Embryonic facial prominence (tissue), 1 donor: ENCODE data around the gene CORO1C.

ENCODE experiments used
- DNase-seq: peaks from one replicate; pipeline ENCODE4 v3.0.0-alpha.2; 2016; ENCODE audit errors: extremely low spot score

Gene CORO1C

DNA sequence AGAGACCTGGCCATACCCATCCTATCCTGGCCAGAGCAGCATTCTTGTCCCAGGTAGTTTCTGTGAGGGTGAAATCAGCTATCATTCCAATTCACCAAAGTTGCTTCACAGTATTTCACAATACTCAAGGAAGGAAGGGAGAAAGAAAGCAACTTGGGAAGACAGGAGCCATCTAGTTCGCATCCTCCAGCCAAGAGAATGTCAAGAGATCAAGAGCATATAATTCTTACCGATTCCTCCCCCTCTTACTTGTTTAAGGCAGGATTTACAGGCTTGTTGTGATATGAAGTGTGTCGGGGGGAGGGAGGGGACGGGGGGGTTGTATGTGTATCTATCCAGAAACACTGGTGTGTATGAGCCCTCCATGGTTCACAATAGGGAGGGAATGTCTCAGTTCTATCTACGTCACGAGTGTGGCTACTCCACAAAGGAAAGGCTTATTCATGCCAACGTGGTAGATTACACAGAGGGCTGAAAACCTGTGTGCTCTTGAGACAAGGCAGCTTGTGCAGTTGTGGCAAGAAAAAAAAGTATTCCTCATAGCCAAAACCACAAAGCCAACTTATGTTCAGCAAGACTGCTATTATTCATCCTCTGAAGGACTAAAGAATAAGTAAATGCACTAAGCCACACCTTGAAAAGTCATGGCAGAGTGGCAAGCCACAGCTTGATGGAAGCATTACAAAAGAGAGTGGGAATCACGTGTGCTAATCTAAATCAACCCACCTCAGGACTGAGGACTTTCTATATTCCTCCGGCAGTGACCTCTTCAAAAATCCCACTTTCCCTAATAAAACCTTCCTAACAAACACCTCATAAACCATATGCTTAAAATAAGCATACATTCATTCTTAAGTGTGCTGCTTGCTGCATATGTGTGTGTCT lies 35.0 kb downstream of the CORO1C start:
- no peak for DNase-seq

DNA sequence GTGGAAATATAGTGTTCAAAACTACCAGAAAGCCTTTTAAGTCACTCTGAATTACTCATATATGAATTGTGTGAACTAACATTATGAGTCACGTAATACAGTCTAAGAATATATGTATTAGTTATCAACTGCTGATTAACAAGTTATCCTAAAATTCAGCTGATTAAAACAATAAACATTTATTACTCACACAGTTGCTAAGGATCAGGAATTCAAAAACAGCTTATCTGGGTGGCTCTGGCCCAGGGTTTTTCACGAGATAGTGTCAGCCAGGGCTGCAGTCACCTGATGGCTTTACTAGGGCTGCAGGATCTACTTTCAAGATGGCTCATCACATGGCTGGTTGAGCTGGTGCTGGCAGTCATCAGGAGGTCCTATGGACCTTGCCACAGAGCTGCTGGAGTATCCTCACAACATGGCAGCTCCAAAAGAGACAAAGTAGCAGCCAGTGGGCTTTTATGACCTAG lies 36.5 kb downstream of the CORO1C start:
- DNase-seq = no peak

DNA sequence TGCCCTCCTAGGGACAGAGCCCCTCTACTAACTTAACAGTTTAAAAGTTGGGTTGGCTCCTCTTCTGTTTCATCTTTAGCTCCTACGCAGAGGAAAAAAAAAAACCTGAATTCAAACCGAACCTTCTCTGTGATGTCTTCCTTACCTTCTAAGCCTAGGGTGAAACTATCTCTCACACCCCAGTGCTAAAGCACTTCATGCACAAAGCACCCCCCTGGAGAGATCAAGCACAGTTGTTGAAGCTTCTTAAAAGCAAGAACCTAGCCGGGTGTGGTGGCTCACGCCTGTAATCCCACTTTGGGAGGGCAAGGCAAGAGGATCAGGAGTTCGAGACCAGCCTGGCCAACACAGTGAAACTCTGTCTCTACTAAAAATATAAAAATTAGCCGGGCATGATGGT lies 37.6 kb downstream of the CORO1C start:
- no peak for DNase-seq

DNA sequence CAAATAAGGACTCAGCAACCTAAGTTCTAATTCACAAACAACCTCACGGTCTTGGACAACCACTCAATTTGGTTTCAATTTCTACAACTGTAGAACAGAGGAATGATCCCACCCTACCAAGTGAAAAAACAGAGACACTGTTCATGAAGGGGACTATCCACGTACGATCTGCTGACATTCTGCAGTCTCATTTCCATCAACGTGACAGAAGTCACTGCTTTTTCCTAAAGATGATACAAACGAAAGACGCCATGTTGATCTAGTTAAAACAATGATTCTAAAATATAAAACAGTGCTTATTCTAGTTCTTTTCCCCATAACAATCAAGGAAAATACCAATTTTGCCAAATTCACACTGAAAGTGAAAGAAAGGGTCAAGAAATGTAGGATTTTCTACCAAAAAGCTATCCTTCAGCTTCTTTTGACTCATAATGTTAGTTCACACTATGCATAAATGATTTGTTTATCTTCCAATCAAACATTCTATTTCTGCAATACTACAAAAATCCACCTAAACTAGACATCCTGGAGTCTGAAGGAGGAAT lies 38.1 kb downstream of the CORO1C start:
- DNase-seq = no peak

DNA sequence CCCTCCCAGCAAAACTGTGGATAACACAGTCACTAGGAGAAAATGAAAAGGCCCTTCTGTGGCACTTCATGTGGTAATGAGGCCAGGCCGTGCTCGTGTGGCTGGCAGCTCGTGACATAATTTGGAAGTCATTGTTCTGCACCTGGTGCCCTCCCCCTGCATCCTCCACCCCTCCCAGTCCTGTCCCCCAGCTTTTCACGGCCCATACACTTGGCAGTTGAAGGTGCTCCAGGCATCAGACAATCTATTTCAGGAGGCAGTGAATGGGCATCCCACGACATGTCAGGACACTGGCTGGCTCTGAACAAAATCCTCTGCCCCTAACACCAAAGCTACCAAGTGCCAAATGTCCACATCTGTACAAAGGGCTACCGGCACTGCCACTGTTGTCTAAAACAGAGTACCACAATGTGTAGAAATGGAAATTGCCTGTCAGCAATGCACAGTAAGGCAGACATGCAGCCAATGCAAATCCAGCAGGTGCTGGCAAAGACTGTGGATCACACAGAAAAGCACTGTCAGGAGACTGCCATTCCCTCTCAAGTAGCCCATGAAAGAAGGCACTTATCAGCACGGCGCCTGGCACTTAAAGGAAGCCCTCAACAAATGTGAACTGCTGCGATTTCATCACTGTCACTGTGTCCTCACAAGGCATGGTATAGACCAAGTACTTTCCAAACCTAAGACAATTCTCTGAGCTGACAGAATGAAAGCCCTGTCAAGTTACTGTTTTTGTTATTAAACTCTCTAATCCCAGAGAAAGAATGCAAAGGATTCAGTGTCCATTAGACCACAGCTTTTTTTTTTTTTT lies 39.1 kb downstream of the CORO1C start:
- DNase-seq = no peak

DNA sequence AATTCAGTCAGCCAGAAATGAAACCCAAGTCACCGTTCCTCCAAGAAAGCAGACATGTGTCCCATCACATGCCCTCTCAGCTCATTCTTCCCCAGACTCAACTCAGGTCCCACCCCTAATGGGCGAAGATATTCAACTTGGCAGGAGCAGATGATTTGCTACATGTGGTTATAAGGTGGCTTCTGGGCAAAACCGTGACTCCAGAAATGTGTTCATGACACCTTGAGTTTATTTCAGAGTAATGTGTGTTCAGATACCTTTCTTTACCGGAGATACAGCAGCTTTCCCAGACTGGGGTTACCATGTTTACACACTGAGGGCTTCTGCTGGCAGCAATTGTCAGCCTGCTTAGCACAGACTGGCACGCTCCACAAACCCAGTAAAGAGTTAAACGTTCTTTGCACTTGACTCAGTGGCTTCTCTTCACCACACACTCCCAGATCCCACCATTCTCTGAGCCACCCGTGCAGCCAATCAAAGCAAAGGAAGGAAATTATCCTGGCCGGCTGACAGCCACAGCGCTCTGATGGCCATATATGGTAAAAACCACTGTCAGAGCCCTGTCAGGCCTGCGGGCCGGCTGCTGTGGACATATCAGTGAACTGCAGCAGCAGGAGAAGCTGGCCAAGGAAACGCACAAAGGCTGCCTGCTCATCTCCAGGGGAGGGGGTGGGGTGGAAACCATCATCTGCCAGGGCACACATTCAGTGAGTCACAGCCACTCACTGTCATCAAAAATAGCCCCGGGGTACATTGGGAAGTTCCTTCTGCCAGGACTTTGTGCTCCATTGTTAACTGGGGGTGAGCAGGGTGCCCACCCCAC lies 39.9 kb downstream of the CORO1C start:
- DNase-seq = peak; percentile 72

DNA sequence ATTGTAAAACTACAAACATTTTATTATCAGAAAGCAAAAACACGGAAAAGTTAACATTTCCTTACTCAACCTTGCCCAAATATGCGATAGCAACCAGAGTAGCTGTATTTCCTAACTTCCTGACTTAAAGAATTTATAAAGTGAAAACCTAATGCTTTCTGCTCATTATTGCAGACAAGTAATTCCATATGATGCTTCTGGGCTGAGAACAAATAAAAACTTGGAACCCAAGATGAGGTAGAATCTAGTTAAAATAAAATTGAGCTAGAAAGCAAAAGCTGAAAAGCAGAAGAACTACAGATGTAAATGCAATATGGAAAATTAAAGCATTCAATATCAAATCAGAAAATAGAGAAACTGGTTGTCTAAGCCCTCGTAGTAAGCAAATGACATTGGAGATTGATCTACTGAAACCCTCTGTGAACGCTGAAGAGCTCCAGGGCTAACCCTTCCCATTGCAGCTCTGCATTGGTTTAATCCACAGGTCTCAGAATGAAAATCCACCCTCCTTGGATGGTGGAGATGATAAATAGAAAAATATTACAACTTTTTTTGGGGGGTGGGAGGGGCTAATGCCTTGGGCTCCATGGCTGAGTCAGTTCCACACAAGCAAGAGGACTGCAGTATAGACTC lies 40.7 kb downstream of the CORO1C start:
- DNase-seq = no peak

DNA sequence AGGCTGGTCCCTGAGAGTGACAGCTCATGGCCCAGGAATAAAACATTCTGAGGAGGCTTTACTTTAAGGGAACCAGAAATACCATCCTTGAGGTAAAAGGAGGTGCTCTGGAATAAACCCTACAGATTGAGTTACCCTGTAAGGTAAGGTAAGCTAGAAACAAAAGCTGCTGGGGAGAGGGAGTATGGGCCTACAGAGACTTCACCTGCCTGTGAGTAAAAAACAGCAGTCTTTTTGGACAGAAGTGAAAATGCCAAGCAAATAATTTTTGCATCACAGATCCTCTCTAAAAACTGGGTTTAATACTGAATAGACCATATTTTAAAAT lies 41.2 kb downstream of the CORO1C start:
- no peak for DNase-seq

DNA sequence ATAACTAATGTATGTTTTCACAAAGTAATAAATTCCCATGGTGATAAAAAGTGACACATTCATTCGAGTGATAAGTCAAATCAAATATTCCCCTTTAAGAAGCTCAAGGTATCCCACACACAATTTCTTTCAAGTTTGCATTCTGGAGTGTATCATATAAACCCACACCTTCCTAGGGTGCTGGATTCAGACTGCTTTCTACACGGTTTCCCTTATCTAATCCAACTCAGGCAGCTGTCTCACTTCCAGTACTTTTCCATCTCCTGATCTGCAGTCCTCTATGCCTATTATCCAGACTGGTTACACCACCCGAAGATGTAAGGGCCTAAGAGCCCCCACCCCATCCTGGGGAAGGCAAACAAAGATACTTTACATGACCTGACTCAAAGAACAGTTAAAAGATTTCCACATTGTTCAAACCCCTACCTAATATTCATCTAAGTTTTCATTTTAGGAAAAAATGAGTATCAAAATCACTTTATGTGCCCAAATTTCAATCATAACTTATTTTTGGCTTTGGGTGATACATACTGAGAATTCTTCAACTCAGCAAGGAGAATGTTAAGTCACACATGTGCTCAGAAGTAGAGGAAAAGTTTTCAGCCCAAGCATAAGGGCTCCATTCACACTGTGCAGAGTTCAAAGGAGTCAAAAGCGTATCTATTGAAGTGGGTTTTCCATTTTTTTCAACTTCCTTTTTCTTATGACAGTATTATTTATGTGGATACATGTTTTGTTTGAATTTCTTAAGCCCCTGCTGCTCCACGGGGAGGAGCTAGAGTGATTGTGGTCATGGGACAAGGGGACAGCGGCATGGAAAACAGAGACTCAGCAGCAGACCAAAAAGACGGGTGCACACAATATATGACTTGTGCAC lies 41.8 kb downstream of the CORO1C start:
- no peak for DNase-seq

DNA sequence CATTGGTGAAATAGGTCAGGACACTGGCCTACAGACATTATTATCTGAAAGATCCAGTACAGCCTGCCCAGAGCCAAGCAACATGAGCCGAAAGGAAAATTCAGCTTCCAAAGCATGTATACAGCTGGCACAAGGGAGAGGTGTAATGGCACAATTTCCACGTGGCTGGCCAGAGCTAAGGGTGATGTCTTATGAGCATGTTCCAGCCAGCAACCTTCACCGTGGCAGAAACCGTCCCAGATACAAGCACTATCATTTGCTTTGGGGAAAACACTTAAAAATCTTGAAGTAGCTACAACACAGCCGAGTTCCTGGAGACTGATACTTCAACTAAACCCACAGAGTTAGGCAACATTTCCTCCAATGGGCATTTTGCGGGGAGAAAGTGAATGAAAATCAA lies 44.5 kb downstream of the CORO1C start:
- no peak for DNase-seq

DNA sequence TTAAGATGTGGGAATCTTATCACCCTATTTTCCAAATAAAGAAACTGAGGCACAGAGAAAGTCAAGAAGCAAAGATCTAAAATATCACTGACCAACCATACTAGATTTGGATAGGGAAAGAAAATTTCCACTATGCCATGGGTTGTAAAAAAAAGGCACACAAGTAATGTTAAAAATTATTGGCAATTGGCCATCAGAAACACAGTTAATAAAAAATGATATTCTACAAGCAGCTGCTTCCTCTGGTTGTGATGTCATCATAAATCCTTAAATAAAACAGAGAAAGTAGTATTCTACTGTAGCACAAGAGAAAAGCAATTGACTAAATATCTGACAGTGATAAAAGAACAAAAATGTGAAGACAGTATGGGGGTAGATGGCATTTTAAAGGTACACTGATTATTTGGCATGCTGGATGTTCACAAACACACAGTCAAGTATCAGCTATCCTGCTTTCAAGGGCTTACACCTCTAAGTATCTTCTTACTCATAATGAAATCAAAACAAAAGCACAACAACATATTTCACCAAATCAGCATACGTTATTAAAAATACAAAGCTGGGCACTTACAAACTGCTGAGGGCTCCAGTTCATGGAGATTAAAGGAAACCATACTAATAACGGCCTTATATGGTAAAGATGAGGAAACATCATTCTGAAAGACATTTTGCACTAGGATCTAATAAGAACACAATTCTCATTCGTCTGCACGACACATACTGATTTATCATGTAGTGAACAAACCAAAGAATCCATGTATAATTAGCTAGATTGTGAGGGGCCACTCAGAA lies 45.7 kb downstream of the CORO1C start:
- no peak for DNase-seq

DNA sequence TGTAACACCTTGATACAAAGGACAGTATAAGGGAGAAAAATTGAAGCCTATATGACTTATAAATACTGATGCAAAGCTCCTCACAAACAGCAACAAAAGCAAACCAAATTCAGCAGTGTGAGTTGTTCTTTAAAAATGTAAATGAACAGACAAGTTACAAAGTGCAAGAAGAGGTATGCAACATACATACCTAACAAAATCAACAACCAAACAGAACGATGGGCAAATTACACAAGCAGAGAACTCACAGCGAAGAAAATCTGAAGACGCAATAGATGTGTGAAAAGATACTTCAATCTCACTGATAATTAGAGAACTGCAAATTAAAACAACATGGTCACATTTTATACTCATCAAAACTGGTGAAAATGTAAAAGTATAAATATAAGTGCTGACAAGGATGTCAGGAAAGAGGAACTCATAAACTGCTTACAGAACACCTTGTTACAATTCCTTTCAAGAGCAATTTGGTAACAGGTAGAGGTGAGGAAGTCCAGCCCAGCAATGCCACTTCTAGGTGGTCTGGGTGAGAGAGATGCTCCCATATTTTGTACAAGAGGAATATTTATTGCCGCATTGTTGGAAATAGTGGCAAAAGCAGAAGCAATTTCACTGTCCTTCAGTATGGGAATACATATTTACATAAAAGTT lies 47.3 kb downstream of the CORO1C start:
- DNase-seq = no peak

DNA sequence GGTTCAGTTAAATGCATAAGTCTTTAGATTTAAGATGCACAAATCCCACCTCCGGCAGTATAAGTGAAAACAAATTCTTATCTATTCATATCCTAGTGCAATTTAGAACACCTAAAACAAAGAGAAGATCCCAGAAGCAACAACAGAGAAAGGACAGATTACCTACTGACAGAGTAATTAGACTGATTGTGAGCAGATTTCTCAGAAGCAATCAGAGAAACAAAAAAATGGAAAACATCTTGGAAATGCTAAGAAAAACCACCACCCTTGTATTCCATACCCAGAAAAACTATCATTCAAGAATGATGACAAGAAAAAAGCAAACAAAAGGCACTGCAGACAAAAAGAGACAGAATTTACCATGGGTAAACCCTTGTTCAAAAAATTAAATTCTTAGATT lies 50.0 kb downstream of the CORO1C start:
- DNase-seq = no peak

DNA sequence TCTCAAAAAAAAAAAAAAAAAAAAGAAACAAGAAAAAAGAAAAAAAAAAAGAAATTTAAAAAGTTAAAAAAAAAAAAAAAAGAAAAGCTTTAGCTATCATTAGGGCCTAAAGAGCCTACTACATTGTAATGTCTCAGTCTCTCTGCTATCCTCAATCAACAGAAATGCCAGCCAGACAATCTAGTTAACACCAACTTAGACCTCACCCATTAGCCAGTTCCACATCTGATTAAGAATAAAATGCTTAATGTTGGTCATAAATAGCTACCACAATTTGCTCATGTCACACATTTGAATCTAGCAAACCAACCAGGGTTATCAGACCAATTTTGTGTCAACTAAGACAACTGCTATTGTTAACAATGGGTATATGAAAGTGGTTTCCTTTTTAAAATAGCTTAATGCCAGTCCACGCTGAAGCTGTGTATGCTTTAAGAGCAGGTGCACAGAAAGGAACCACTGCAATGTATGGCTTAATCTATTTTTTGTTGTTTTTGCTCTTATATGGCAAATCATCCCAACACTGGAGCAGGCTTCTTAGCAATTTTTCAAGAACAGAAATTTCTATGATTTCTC lies 52.1 kb downstream of the CORO1C start:
- no peak for DNase-seq

DNA sequence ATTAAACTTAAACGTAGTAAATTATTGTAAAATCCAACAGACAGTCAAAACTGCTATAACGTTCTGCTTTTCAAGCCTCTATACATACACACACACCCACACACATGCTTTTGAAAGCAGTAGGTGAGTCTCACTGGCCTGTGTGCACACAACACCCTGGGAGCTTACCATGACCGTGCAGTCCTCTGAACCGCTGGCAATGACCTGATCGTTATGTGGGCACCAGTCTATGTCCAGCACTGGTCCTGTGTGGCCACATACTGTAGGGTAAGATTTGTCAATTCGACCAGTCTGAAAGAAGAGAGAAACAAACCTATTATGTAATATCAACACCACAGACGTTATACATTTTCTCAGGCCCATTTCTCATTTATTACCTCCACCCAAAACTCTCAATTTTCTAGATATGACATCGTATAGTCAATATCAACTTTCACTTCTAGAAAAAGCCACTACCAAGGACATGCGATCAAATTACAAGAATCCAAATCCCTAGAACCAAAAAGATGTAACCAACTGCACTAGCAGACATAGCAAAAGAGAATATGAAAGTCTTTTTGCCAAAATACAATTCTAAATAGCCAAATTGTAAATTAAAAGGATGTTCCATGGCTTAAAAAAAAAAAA lies 53.1 kb downstream of the CORO1C start:
- no peak for DNase-seq

DNA sequence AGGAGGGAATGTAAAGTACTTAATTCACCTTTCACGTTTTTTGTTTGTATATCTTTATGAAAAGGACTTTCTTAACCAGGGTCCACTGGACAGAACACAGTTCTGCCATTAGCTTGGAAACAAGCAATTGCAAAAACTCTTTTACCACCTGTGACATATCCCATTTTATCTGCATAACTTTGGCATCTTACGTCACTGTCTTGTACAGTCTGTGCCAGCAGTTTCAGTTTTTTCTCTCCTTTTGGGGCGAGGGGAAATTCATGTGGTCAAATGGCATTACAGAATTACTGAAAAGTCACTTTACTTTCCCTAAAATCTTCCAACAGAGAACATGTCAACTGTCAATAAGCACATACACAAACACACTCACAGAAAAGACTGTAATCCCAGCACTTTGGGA lies 53.9 kb downstream of the CORO1C start:
- no peak for DNase-seq

DNA sequence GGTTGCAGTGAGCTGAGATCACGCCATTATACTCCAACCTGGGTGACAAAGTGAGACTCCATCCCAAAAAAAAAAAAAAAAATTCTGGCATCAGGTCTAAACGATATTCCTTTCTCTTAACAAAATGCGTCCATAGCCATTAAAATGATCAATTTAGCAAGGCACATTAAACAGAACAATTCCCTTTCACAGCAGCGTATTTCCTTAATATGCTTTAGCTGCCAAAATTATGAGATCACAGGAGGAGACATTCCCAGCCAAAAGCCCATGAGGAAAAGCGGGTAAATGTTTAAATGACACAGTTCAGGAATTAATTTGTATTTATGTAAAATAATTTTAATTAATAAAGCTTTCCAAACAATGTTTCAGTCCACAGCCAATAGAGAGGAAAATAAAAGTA lies 54.6 kb downstream of the CORO1C start:
- DNase-seq = no peak

DNA sequence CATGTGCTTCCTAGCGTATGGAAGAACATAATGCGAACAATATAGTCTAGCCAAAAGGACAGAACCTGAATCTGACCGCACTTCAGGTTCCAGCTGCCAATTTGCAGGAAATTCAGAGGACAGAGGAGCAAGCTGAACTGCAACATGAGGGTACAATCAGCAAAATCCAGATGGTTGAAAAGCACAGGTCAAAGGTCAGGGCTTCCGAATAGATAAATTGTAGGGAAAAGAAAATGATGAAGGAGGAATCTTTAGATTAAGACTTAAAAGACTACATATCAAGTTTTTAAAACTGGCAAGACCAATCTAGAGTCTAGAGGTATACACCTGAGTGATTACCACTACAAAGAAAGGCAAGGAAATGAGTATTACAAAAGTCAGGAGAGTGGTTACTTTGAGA lies 55.5 kb downstream of the CORO1C start:
- no peak for DNase-seq
